Fibroblast of skin of abdomen (primary cell): ENCODE measurements around the gene CYFIP1.
A peak's percentile ranks its signal among the peaks of the same experiment; 100 is the strongest.

Source experiments
- DNase-seq: peaks from one replicate; pipeline ENCODE4 v3.0.0-alpha.2; 2013

CYFIP1 gene

GRCh38 chr15:22949074-22949547, 31.1 kb downstream of the CYFIP1 start:
- peak; percentile 56 for DNase-seq

GRCh38 chr15:22948056-22948455, 32.1 kb downstream of the CYFIP1 start:
- no peak for DNase-seq

GRCh38 chr15:22947101-22948000, 32.8 kb downstream of the CYFIP1 start:
- DNase-seq, result no peak

DNA sequence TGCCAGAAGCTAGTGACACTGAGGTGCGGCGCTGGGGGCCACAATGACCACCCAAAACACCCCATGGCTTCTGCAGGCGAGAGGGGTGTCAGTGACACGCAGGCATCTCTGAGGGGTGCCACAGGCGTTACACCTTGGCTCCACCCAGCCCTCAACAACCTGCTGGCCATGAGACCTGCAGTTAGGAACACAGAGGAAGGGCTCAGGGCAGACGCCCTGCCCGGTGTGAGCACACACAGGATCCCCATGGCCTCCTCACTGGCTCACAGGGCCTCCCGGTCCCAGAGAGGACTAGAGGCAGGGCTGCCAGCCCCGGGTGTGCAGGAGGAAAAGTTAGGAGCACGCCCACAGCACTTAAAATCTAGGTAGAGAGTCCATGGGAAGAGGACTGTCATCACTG, 35.1 kb downstream of the CYFIP1 start:
- DNase-seq, result no peak

DNA sequence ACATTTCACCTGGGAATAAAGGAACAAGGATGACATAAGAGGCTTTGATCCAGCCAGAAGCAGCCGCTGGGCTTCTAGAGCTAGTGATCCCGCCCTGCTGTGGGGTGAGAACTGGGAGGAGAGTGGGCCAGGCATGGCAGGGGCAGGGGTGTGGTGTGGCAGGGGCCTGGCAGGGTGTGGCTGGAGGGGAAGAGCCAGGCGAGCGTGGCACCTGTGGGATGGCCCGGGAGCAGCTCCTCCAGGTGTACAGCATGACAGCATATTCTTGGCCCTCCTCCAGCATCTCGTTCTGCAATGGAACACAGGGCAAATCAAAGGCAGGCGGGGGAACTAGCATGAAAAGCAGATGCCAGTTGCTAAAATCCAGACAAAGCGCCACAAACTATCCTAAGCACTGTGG, 35.5 kb downstream of the CYFIP1 start:
- no peak for DNase-seq

- no peak for DNase-seq
Measured at GRCh38 chr15:22942877-22943276, 37.3 kb downstream of the CYFIP1 start.

GRCh38 chr15:22942306-22942855, 37.8 kb downstream of the CYFIP1 start:
- DNase-seq, result no peak

GRCh38 chr15:22941179-22941578, 39.0 kb downstream of the CYFIP1 start:
- DNase-seq, result no peak

DNA sequence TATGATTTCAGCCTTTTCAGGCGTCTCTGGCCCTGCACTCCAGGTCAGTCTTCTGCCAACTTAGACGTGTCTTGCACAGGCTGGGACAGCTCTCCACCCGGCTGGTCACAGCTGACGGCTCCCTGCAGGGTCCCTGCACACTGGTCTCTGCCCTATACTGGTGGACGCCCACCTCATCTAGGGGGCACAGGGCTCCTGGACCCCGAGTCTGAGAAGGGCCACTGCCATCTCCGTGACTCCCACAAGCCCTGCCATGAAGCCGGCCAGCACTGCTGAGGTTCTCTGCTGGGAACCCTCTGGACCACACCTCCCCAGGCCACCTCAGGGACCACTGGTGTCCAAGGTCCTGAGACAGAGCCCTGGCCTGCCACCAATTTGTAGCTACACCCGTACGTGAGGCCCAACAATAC, 40.5 kb downstream of the CYFIP1 start:
- DNase-seq, result no peak

GRCh38 chr15:22939051-22939450, 41.1 kb downstream of the CYFIP1 start:
- DNase-seq, result no peak

GRCh38 chr15:22936577-22937472, 43.3 kb downstream of the CYFIP1 start:
- no peak for DNase-seq

DNA sequence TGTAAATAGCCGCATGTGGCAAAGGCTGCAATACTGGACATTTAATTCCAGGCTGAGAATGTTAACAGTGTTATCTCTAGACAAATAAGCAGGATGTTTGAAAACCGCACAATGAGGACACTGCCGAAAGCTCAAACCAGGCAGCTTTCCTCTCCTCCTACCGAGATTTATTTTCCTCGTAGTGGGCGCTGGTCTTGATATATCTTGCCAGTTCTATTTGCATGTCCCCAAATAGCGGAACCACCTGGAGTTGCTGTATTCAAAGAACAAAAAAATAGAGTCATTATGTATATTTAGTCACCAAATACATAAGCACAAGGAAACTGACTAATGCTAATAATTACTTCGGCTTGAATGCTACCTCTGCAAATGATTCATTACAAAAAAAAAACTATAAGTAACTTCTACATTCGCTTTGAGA, 46.5 kb downstream of the CYFIP1 start:
- no peak for DNase-seq

DNA sequence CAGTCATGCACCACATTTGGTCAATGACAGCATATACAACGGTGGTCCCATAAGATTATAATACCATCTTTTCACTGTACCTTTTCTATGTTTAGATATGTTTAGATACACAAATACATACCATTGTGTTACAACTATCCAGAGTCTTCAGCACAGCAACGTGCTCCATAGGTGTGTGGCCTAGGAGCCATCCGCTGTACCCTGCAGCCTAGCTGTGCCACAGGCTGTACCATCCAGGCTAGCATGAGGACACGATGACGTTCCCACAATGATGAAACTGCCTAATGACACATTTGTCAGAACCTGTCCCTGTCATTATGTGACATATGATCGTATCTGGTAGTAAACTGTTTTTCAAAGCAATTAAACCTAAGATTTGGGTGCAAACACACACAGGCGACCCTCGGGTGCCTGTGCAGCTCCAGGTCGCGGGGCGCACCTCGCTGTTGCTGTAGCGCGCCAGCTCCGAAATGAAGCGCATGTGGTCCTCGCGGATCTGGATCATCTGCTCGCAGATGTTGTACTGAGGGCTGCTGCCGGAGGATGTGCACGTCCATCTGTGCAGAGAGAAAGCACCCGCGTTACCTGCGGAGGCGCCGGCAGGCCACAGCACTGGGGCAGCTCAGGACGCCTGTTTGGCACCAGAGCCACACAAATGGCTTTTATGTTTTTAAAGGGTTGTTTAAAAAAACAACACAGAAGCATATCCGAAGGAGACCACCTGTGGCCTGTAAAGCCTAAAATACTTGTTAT, 48.2 kb downstream of the CYFIP1 start:
- no peak for DNase-seq

DNA sequence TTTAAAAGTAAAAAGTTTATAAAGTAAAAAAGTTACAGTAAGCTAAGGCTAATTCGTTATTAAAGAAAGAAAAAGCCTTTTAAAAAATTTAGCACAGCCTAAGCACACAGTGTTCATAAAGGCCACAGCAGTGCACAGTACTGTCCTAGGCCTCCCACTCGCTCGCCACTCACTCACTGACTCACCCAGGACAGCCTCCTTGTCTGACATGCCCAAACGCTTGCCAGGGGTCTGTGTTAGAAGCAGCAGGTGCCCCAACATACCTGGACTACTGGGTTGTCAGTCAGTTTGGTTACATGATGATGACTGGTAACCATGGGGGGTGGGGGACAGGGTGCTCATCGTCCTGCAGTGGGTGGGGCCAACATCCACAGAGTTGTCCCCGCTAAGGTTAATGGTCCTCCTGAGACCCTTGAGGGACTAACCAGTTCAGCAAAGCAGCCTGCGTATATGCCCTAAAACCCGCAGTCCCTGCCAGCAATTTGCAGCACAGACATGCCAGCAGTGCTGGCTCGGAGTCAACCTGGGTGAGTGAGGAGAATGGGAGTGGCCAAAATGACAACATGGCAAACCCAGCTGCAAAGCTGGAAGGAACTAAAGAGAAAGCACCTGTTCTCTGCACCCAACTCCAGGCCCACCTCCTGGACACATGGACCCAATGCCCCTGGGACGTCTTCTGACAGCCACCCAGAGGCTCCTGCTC, 49.2 kb downstream of the CYFIP1 start:
- DNase-seq, result no peak

- DNase-seq, result no peak
Measured at GRCh38 chr15:22927761-22928160, 52.4 kb downstream of the CYFIP1 start.

DNA sequence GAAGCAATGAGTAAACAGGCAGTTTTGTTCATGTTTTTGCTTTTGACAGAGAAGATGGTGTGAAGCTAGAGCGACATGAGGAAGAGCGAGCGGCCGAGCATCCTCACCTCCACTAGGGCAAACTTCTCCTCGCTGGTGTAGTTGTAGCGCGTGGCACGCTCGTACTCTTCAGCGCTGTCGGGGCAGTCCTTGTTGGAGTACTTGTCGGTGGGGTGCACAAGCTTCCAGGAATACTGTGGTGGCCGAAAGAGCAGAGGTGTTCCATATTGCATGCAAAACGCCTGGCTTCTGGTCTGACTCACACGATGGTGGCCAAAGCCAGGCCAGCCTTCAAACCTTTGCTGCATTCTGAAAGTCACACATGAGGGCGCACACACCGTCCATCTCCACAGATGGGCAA, 54.3 kb downstream of the CYFIP1 start:
- DNase-seq, result no peak

DNA sequence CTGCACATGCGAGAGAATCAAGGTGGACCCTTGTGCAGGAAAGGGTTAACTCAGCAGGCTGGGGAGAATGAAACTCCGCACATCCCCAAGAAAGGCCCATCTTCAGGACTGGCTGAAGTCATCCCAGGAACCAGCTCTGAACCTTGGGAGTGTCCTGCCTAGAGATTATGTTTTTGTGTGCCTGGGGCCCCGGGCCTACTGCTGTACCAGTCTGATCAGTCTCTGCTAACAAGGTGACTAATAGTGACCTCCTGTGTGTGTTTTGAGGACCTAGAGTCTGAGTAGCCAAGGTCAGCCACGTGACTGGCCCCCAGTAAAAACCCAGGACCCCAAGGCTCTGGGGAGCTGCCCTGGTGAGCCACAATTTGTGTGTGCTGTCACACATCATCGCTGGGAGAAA, 58.2 kb downstream of the CYFIP1 start:
- no peak for DNase-seq

DNA sequence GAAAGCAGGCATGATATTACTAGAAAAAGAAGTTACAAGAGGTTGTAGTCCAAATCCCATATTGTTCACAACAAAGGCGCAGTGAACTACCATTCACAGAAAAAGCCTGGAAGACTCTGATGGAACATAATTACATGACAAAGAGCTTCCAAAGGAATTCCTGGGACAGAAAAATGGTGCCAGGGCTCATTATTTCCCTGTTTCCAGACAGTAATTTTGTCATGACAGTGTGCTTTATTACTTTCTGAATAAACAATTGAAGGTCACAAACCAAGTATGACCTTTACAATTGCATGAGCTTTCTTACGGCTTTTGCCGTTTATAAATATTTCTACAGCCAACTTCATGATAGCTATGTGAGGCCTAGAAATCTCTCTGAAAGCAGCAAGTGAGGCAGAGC, 61.0 kb downstream of the CYFIP1 start:
- DNase-seq, result no peak

GRCh38 chr15:22918596-22919140, 61.5 kb downstream of the CYFIP1 start:
- DNase-seq, result no peak

DNA sequence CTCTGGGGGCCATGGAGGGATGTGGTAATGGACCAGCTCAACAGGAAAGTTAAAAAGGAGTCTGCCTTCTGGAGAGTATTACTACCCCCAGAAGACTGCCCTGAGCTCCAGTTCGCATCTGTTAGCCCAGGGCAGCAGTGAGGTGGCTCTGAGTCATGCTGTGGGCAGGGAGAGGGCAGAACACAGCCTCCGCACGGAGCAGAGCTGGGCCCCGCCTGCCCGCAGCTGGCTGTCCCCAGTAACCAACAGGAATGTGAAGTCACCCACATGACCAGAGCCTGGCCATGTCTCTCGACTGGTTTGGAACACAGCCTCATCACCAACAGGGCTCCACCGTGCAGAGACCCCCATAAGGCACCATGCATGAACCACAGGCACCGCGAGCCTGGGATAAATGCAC, 62.1 kb downstream of the CYFIP1 start:
- no peak for DNase-seq

- no peak for DNase-seq
Measured at GRCh38 chr15:22917556-22917955, 62.6 kb downstream of the CYFIP1 start.
